Tibial artery (tissue), 4 donors: Measurements from ENCODE around the gene MATR3.

Experiments used
- DNase-seq, 2 donors: peaks; one replicate each; pipeline ENCODE4 v3.0.0-alpha.2; 2019
- H3K27ac ChIP-seq, 2 donors: fragments of 200-600 bp; sonication (generic) in 1 of 2; 1 replicate in 1 of 2; 2 replicates in 1 of 2; pipeline ENCODE4 v1.5.1; 2018 to 2019; ENCODE audit warnings: mild to moderate bottlenecking in 1 of 2
- H3K27me3 ChIP-seq, 2 donors: fragments of 200-600 bp; sonication (generic) in 1 of 2; one replicate each; pipeline versions ENCODE4 v1.5.1 to v1.6.0; 2016 to 2019
- H3K36me3 ChIP-seq, 3 donors: fragments of 200-600 bp; sonication (generic) in 2 of 3; one replicate each; pipeline ENCODE4 v1.5.1; 2016 to 2019; ENCODE audit warnings: mild to moderate bottlenecking in 2 of 3
- H3K4me1 ChIP-seq, 4 donors: fragments of 200-600 bp; sonication (generic) in 2 of 4; 1 replicate in 3 of 4; 2 replicates in 1 of 4; pipeline ENCODE4 v1.5.1; 2016 to 2019
- H3K4me3 ChIP-seq, 2 donors: fragments of 200-600 bp; sonication (generic) in 1 of 2; 1 replicate in 1 of 2; 2 replicates in 1 of 2; pipeline ENCODE4 v1.5.1; 2018 to 2019; ENCODE audit warnings: mild to moderate bottlenecking in 2 of 2
- H3K9me3 ChIP-seq, 3 donors: fragments of 200-600 bp; sonication (generic) in 1 of 3; one replicate each; pipeline ENCODE4 v1.5.1; 2016 to 2019
- intact Hi-C: fragments of 100-400 bp; cut with DNase I; formaldehyde crosslinking; loops from one replicate; pipeline ENCODE4 v1.15.0; 2023; ENCODE audit warnings: low total_unique reads
- TF ChIP-seq, protein P1 (sequence below), 2 experiments: fragments of 200-600 bp in 1 of 2; fragments of 450-650 bp in 1 of 2; IDR thresholded peaks; one replicate each; pipeline ENCODE4 v1.5.1; 2017 to 2019; ENCODE audit warnings: antibody characterized with exemption in 2 of 2, mild to moderate bottlenecking in 1 of 2, moderate library complexity in 1 of 2

Gene MATR3

DNA sequence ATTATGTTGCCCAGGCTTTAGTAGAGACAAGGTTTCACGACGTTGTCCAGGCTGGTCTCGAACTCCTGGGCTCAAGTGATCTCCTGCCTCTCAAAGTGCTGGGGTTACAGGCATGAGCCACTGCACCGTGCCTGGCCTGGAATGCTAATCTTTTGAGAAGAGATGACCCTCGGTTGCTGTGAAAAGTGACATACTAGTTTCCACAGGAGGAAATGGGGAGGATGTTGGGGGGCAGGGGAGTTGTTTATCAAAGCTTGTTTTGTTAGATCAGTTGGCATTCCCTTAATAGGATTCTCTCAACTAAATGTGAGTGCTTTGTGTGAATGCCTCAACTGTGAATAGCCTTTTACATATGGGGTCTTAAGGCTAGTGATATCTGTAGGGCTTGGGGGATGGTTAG is 16.4 kb upstream of the MATR3 start:
- TF ChIP-seq, protein P1, sequence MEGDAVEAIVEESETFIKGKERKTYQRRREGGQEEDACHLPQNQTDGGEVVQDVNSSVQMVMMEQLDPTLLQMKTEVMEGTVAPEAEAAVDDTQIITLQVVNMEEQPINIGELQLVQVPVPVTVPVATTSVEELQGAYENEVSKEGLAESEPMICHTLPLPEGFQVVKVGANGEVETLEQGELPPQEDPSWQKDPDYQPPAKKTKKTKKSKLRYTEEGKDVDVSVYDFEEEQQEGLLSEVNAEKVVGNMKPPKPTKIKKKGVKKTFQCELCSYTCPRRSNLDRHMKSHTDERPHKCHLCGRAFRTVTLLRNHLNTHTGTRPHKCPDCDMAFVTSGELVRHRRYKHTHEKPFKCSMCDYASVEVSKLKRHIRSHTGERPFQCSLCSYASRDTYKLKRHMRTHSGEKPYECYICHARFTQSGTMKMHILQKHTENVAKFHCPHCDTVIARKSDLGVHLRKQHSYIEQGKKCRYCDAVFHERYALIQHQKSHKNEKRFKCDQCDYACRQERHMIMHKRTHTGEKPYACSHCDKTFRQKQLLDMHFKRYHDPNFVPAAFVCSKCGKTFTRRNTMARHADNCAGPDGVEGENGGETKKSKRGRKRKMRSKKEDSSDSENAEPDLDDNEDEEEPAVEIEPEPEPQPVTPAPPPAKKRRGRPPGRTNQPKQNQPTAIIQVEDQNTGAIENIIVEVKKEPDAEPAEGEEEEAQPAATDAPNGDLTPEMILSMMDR (IDR thresholded peaks at IDR 0.05) = no peak
- H3K9me3 ChIP-seq = no peaks in the 10 kb centered on the region
- peaks cover 0 to 13% (median 0%) of the 10 kb centered on the region in 3 donors for H3K36me3 ChIP-seq
- H3K27ac ChIP-seq = no peak overlapping the region
- intact Hi-C loops = loop anchor here (10.0 kb wide), 1 partner anchor 822 kb away; no protein-coding TSS in a partner anchor
- H3K27me3 ChIP-seq = no peaks in the 10 kb centered on the region
- no peak overlapping the region for H3K4me3 ChIP-seq
- no peak for DNase-seq
- peaks cover 0 to 33% (median 23%) of the 10 kb centered on the region in 4 donors for H3K4me1 ChIP-seq

DNA sequence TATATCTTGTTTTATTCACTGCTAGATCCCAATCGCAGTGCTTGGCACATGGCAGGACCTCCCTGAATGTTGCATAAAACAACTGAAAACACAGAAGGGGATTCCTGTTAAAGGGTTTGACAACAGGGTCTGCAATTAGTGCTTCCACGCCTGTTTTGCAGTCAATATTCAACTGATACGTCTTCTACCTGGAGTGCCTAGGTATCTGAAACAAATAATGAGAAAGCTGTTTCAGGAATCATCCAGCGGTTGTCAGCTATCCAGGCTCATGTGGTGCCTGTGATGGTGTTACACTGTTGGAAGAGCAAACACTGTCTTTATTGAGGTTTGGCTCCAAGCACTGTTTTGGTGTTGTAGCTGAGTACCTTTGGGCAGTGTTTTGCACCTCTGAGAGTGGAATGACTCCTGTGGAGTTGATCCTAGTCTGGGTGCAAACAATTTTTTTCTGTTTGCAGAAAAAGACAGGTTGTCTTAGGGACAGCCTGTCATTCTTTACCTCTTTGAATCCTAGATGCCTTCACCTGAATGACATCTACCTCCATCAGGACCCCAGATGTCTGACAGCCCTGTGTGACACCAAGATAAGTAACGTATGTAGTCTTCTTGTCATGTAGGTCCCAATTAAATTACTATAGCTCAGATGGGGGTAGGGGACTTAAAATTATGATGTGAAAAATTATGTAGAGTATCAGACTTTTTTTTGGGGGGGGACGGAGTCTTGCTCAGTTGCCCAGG is 14.8 kb upstream of the MATR3 start:
- no peak for DNase-seq
- Histone ChIP-seq H3K4me3 (no peak overlapping the region), H3K27ac (no peak overlapping the region), H3K9me3 (no peaks in the 10 kb centered on the region), H3K4me1 (peaks cover 0 to 22% (median 15%) of the 10 kb centered on the region in 4 donors), H3K36me3 (peaks cover 0 to 23% (median 6%) of the 10 kb centered on the region in 3 donors), H3K27me3 (no peaks in the 10 kb centered on the region)
- TF ChIP-seq, protein P1 (IDR thresholded peaks at IDR 0.05) = no peak
- intact Hi-C loops = loop anchor here (10.0 kb wide), 1 partner anchor 824 kb away; no protein-coding TSS in a partner anchor

DNA sequence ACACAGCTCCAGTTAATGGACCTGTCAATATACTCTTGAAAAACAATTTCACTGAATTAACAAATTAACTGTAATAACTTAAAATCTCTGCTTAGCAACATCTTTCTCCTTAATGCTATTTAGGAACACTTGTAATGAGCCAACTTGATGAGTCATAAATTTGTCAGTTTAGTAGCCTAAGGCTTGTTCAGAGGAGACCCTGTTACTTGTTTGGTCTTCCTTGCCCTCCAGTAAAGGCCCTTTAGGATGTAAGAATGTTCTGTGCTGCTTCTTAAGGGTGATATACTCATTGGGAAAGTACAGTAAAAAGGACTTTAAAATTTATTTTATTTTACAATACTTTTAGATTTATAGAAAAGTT is 11.4 kb upstream of the MATR3 start:
- Histone ChIP-seq H3K9me3 (no peaks in the 10 kb centered on the region), H3K36me3 (peaks cover 0 to 23% (median 12%) of the 10 kb centered on the region in 3 donors), H3K27ac (peak overlapping the region in 1 of 2 donors; percentile 3), H3K4me1 (peaks cover 0 to 15% (median 7%) of the 10 kb centered on the region in 4 donors), H3K4me3 (no peak overlapping the region), H3K27me3 (no peaks in the 10 kb centered on the region)
- intact Hi-C loops = no loop called here
- DNase-seq = no peak
- TF ChIP-seq, protein P1 (IDR thresholded peaks at IDR 0.05) = no peak

DNA sequence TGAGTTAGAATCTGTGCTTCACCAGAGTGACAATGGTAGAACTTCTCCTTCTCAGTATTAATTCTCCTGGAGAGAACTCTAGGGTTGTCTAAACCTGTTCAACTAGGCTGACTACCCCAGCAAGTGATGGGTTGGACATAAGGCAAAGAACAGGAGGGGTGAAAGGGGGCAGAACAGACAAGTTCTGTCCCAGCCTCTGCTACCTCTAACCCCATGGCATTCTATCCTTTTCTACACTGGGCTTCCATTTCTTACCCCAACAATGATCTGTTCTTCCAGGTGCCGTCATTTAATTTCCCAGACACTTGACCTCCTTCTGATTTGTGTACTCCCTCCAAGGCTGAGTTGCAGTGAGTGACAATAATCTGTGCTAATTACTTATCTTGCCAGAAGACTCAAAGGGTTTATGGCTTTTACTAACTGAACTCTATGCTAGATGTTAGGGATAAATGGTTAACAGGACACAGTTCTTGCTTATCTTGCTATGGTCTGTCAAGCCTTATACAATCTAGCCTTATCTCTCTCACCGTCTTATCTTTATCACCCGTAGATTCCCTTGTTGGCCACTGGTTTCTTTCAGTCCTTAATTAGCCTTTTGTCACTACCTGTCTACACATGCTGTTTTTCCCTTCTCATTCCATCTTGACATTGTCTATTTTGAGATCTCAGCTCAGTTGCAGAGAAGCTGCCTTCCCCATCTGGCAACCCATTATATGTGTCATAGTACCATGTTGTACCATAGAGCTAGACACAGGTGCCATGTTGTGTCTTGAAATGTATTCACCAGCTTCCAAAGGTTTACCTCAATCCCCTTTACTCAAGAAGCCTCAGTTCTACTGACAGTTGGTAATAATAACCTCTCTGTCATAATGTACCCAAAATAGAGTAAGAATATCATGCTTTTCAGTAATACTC is 10.0 kb upstream of the MATR3 start:
- Histone ChIP-seq H3K27me3 (no peaks in the 10 kb centered on the region), H3K36me3 (peaks cover 0 to 14% (median 12%) of the 10 kb centered on the region in 3 donors), H3K27ac (no peak overlapping the region), H3K4me3 (no peak overlapping the region), H3K4me1 (peaks cover 0 to 15% (median 7%) of the 10 kb centered on the region in 4 donors), H3K9me3 (no peaks in the 10 kb centered on the region)
- intact Hi-C loops = no loop called here
- DNase-seq = no peak
- TF ChIP-seq, protein P1 (IDR thresholded peaks at IDR 0.05) = no peak

DNA sequence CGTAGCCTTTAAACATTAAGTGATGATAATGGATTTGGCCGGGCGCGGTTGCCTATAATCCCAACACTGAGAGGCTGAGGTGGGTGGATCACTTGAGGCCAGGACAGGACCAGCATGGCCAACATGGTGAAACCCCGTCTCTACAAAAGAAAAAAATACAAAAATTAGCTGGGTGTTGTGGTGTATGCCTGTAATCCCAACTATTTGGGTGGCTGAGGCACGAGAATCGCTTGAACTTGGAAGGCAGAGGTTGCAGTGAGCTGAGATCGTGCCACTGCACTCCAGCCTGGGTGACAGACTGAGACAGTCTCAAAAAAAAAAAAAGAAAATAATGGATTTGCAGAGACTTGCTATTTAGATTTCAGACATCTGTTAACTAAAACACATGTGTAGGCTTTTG is 9.2 kb upstream of the MATR3 start:
- intact Hi-C loops = no loop called here
- H3K4me3 ChIP-seq = no peak overlapping the region
- DNase-seq = no peak
- H3K27me3 ChIP-seq = no peaks in the 10 kb centered on the region
- H3K4me1 ChIP-seq = peaks cover 0 to 15% (median 7%) of the 10 kb centered on the region in 4 donors
- peaks cover 0 to 12% (median 10%) of the 10 kb centered on the region in 3 donors for H3K36me3 ChIP-seq
- no peaks in the 10 kb centered on the region for H3K9me3 ChIP-seq
- H3K27ac ChIP-seq = no peak overlapping the region
- TF ChIP-seq, protein P1 (IDR thresholded peaks at IDR 0.05) = no peak
